GM21786 (cell line): ENCODE measurements around the gene ZNF467.

ENCODE experiments used
- ATAC-seq: cut with Tn5 transposase; IDR thresholded peaks from one replicate; pipeline ENCODE4 v1.9.1; 2021; ENCODE audit not compliant: unreplicated experiment

The ZNF467 gene

GRCh38 chr7:149729586-149729982 lies 43.8 kb downstream of the ZNF467 start:
- ATAC-seq: no peak

GRCh38 chr7:149728491-149729375 lies 44.7 kb downstream of the ZNF467 start:
- ATAC-seq: no peak

GRCh38 chr7:149727899-149728476 lies 45.4 kb downstream of the ZNF467 start:
- no peak for ATAC-seq

GRCh38 chr7:149727053-149727898 lies 46.1 kb downstream of the ZNF467 start:
- ATAC-seq: no peak

- no peak for ATAC-seq
Observed at GRCh38 chr7:149725916-149726315, 47.5 kb downstream of the ZNF467 start.

GRCh38 chr7:149725426-149725821 lies 48.0 kb downstream of the ZNF467 start:
- ATAC-seq: no peak

- no peak for ATAC-seq
Observed at GRCh38 chr7:149724661-149725425, 48.5 kb downstream of the ZNF467 start.

- no peak for ATAC-seq
Observed at GRCh38 chr7:149723795-149724495, 49.4 kb downstream of the ZNF467 start.

- ATAC-seq: no peak
Observed at GRCh38 chr7:149723082-149723767, 50.2 kb downstream of the ZNF467 start.

- no peak for ATAC-seq
Observed at GRCh38 chr7:149722356-149722957, 50.9 kb downstream of the ZNF467 start.

- no peak for ATAC-seq
Observed at GRCh38 chr7:149721084-149721601, 52.2 kb downstream of the ZNF467 start.

GRCh38 chr7:149720372-149721083 lies 52.9 kb downstream of the ZNF467 start:
- ATAC-seq: peak; percentile 60

- peak; percentile 32 for ATAC-seq
Observed at GRCh38 chr7:149719912-149720335, 53.5 kb downstream of the ZNF467 start.

GRCh38 chr7:149719050-149719899 lies 54.1 kb downstream of the ZNF467 start:
- no peak for ATAC-seq

GRCh38 chr7:149718730-149719049 lies 54.7 kb downstream of the ZNF467 start:
- no peak for ATAC-seq

- no peak for ATAC-seq
Observed at GRCh38 chr7:149717481-149717880, 55.9 kb downstream of the ZNF467 start.

- no peak for ATAC-seq
Observed at GRCh38 chr7:149716932-149717307, 56.5 kb downstream of the ZNF467 start.
